Measurements from ENCODE around the gene SYT13.
"Not testable (repeated sequence)": the region's sequence is repeated elsewhere in the genome, so short reads cannot be mapped to it uniquely, and the experiment has no call there.

Gene SYT13

DNA sequence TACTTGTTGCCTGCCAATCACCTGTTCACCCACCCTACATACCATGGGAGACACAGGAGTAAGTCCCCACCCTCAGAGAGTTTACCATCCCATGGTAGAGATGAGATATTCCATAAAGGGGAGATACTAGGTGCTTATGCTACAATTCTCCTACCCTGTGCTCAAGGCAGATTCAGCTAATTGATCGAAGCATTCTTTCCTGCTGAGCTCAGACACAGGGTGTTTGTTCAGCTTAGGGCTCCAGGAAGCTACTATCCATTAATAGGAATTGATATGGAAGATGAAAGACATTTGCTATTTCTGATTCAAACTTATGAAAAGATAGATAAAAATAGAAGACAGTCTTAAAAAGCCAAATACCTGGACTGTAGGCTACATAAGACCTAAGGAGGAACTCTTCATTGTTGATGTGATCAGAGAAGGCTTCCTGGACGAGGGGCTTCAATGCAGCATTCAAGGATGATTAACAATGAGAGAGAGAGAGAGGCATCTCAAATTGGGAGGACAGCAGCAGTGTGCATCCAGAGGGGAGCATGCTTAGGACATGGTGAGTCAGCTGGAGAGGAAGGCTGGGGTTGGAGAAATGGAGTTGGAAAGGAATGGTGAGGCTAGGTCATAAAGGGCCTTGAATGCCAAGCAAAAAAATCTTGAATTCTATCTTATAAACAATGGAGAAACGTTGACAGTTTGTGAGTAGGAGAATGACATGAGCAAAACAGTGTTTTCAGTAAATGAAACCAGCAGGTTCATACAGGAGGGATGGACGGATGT, 15.0 kb downstream of the SYT13 start:
- DNase-seq: no peak

DNA sequence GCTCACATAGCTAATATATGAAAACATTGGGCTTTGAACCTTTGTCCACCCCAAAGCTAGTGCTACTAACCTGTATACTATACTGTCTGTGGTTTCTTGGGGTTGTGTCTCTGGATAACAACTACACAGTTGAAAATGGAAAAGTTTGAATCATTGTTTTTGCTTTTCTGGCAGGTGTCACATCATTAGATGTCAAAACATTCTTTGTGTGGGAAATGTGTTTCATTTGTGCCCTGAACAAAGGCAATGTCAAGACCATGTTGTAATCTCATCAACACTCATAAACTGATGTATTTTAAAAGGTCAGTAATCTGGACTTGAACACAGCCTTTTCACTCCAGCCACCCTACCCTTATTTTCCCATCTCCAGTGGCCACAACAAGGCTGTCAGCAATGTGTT, 16.5 kb downstream of the SYT13 start:
- no peak for DNase-seq

DNA sequence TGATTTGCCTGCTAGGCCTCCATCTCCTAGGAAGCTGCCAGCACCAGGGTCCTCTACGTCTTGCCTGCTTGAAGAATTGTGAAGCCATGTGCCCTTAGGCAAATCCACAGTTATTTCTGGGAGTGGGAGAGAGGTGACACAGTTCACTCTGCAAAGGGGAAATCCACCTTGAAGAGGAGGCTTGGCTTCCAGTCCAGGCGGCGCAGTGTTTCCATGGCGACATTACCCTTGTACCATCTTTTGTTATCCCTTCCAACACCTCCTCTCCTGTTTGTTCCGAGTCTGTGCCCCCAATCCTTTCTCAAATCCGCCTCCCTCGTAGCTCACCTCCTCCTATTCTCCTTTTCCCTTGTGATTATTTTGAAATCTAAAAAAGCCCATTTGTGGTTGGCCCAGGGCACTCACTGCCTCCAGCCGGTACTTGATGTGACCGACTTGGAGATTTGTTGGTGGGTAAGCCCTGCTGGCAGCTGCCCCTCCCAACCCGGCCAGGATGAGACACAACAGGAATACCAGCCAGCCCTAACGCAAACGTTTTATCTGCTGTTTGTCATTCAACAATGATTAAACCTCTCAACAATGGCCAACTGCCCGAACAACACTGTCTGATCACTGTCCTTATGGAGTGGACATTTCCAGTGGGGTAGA, 18.4 kb downstream of the SYT13 start:
- no peak for DNase-seq

DNA sequence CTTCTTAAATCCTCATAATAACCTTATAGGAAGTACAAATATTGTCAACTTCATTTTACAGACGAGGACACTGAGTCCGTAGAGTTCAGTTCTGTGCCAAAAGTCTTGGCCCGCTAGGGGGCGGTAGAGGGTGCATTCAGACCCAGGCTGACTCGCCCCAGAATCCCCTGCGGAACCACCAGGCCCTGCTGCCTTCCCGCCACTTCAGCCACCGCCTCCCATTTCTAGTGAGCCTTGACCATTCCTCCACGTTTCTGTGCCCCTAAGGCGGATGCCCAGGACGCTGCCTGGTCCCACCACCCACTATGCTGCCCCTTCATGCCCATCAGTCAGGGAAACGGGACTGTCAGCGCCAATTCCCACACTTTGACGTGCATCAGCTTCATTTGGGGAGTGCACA, 19.1 kb downstream of the SYT13 start:
- DNase-seq: no peak

DNA sequence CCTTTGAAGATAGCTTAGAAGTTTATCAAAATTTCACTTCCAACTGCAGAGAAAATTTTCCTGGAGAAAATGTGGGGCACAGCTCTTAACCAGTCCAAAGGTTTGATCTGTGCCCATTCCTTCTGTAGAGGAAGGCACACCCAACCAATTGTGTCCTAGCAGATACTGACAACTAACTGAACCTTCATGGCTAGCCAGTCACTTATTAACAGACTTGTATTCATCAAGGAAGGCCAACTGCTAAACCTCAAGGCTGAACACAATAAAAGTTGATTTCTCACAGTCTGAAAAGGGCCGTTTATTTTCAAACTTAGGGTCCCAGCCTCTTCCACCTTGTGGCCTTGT, 19.5 kb downstream of the SYT13 start:
- DNase-seq: no peak

DNA sequence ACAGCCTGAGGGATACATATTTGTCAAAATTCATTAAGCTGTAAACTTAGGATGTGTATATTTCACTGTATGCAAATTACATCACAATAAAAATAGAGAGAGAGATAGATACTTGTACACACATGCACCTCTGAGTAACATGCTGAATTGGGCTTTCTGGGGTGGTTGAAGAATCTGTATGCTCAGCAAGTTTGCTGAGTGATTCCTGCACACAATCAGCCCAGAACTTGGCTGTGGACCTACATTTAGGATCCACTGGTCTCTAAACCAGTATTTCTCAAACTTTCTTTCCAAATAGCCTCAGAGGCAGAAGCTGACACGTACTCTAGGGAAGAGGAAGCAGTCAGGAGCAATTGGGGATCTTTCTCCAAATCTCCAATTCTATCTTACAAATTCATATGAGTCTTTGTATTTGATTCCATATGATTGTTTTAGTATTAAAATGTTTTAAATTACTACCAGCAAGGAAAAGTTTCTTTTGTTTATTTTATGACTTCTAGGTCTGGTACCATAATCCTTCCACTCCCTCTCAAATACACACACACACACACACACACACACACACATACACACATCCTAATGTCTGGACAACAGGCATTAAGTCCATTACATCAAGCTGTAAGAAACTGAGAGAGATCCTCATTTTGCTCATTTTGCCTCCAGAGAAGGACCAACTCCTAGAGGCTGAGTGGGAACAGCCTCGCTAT, 20.0 kb downstream of the SYT13 start:
- no peak for DNase-seq

DNA sequence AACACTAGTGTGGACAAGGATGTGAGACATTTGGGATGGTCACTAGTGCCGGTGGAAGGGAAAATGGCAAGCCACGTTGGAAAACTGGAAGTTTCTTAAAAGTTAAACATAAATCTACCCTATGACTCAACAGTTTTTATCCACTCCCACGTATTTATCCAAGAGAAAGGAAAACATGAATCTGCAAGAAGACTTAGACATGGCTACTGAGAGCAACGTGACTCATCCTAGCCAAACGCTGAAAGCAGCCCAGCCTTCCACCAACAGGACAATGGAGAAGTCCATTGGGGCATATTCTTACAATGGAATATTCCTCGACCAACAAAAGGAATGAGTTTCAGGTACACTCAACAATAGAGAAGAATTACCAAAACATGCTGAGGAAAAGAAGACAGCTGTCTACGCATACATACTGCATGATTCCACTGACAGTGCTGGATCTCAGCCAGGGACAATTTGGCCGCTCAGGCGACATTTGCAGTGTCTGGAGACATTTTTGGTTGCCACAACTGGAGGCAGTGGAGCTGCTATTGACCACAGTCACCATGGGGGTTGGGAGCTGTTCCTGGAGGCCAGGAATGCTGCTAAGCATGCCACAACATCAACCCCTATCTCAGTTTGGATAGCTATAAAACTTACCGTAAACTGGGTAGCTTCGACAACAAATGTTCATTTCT, 21.2 kb downstream of the SYT13 start:
- DNase-seq: no peak

DNA sequence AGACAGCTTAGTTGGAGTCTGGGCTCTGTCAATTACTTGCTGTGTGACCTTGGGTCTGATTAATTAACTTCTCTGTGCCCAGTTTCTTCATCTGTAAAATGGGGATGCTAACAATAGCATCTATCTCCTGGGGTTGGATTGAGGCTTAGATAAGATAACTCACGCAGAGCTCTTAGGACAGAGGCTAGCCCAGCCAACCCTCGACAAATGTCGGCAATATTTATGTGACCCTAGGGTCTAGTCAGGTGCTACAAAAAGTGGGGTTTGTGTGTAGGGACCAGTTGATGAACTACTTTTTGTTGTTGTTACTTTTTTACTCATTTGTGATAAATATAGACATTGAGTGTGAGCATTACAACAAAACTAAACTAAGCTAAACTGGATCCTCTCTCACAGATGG, 22.4 kb downstream of the SYT13 start:
- no peak for DNase-seq

DNA sequence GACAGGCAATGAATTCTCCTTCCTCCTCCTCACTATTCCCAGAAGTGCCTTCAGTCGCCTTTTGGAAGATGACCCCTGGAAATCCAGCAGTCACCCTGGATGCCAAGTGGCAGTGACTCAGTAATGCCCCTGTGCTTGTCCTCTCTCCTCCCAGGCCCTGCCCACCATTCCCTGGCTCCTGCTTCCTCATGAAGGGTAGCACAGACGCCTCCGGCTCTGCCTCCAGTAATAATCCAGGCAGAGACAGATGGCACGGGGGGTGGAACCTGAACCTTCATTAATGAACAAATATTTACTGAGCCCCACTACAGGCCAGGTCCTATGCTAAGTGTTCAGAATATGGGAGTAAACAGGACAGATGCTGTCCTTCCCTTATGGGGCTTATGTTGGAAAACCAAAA, 23.2 kb downstream of the SYT13 start:
- no peak for DNase-seq

DNA sequence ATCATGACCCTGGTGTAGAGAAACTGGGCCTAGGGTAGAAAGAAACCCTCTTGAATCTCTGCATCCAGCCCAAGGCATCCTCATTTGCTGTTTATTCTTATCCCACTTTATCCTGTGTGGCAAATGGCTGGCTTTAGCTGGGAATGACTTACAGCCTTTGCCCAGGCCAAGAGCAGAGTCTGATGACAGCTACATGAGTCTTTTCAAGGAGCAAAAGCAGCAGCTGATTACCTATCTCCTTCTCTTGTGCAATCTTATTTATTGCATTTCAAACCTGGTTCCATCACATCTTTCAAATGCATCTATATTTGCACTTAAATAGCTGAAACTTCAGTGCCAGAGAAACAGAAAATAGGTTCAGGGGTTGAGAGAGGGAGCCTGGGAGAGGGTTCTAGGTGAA, 26.1 kb downstream of the SYT13 start:
- no peak for DNase-seq

DNA sequence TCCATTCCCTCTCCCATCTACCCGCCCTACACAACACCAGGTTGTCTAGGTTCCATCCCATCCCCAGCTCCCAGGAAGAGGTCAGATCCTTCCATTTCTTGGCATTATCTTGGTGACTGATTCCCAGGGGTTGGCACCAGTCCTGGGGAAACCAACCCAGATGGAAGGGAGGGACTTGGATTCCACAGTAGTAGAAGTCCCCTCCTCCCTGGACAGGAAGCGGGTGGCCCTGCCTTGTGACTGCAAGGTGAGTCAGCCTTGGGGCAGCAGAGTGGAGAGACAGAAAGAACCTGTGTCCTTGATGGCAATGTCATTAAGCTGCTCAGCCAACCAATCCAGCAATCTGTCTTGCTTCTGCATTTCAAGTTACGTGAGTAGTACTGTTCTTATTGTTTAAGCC, 26.5 kb downstream of the SYT13 start:
- no peak for DNase-seq

DNA sequence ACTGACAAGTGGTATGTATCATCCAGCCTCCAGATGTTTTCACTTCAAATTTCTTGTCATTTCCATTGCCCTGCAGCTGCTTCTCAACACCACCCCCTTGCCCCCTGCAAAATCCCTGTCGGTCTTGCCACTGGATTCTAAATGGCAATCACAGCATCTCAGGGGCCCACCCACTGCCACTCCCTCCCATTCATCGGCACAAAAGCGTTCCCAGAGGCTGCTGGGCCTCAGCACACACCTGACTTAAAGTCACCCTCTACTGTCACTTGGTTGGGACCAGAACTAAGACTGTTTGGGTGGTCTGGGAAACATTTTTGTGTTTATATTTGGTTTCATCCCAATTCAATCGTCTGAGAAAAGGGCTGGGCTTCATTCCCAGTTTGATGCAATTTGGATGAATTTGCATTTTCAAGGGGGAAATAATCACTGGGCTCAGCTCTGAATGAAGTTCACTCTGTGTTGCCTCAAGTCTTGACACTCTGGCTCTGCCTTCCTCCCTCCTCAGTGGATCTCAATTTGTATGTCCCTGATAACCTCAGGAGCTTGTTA, 27.1 kb downstream of the SYT13 start:
- DNase-seq: no peak

DNA sequence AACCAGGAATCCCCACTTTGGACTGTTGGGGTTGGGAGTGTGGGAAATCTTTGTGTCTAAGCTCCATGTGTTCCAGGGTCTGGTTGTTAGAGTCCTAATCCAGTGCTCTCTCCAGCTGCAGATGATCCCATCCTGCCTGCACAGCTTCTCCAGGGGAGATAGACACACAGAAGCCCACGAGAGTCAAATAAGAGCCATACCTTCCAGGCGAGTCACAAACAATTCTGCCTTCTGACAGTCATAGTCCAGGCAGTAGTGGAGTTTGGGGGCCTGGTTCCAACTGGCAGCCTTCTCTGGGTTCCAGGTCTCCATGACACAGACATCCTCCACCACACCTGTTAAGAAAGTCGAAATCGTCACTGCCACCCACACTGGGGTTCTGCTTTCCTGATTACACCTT, 32.1 kb downstream of the SYT13 start:
- no peak for DNase-seq

DNA sequence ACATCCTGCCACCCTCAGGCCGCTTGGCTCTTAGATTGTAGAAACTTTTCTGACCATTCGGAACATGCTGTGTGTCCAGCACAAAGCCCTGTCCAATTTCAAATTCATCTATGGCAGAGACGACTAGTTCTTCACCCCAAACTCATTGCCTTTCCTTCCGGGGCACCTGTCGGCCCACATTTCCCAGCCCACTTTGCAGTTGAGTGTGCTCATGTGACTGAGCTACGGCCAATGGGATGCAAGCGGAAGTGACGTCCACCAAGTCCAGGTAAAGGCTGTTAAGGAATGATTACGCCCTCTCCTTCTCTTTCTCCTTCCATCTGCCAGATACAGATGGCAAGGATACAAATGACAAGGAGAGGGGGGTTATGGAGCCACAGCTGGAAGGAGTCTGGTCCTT, 32.5 kb downstream of the SYT13 start:
- DNase-seq: no peak

DNA sequence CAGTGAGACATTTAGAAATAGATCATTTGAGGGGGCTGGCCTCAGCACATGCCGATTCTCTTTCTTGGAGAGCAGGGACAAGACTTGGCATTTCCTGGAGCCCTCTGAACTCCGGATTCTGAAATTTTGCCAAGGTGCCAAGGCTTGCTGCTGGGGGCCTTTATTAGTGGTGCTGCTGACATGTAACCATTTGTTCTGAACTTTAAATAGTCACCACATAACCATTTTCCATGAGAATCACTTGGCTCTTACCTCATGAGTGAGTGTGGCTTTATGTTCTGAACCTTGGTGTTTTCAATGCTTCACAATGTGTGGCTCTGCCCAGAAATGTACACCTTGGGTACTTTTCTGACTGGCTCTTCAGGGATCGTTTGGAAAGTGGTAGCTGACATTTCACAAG, 33.3 kb downstream of the SYT13 start:
- no peak for DNase-seq

DNA sequence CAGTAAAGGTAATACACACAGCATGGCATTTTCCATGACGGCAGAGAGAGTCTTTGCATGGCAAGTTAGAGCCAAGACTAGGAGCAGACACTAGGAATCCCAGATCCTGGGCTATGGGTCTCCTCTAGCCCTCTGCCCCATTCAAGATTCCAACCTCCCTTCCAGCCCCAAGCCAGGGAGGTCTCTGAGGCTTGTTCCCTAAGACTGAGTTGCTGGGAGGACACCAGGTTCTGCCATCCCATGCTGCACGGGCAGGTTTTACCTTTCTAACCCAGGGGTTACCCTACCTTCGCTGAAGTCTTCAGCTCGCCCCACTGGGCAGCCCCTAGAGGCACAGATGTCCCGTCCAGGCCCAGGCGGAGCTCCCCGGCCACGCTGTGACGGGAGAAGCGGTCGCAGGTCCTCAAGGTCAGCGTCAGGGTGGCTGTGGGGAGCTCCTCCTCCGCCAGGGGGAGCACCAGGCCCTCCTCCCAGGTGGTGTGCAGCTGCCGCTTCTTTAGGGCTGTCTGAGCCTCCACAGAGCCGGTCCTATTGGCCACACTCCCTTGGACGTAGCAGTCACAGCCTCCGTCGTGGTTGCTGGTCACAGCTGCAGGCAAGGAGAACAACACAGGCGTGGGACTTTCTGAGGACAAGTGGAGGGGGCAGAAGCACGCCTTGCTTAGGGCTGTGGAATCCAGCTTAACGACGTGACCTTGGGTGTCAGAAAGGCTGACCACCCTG, 33.8 kb downstream of the SYT13 start:
- peak; percentile 26 for DNase-seq

DNA sequence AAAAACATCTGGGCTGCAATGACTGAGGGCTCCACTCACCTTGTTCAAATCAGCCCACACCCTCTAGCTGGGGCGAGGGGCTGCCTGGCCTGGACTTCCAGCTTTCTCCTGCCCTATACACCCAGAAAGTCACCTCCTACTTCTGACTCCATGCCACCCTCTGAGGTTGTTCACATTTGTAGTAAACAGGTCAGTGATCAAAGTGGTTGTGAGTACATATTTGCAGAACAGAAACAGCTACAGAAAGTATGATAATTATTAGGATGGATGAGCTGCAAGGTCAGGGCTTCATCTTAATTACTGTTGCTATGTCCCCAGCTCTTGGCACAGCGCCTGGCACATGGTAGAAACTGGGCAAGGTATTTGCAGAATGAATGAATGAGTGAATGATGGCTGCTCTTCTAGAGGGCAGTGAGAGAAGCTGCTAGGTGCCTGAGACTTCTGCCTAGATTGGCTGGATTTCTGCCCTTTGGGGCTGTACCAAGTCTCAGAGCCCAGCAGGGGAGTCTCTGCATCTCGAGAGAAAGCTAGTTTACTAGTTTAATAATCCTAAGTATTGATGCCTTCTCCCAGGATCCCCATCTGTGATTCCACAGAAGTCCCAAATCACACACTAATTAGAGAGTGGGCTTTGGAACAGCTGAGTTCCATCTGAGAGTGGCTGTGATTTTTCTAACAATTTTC, 36.0 kb downstream of the SYT13 start:
- DNase-seq: no peak

DNA sequence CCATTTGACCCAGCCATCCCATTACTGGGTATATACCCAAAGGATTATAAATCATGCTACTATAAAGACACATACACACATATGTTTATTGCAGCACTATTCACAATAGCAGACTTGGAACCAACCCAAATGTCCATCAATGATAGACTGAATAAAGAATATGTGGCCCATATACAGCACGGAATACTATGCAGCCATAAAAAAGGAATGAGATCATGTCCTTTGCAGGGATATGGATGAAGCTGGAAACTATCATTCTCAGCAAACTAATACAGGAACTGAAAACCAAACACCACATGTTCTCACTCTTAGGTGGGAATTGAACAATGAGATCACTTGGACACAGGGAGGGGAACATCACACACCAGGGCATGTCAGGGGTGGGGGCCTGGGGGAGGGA, 36.8 kb downstream of the SYT13 start:
- DNase-seq: not testable (repeated sequence)

DNA sequence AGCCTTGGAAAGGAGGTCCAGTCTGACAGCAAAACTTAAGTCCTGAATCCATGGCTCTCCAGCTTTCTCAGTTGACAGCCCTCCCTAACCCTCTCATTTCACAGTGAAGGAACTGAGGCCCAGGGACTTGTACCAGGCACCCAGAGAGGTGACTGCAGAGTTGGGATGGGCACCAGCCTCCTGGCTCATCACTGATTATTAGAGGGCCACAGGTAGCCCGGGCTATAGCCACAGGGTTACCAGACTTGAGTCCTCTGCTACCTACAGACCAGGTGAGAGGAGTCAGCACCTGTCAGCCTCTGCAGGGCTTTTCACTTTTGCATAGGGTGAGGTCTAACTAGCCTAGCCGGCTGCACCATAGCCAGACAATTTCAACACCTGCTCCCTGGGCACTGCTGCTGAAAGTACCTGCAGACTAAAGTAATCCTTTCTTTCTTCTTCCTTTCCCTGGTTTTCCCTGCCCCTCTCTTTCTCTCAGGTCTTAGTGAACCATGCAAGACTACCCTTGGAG, 37.6 kb downstream of the SYT13 start:
- no peak for DNase-seq

DNA sequence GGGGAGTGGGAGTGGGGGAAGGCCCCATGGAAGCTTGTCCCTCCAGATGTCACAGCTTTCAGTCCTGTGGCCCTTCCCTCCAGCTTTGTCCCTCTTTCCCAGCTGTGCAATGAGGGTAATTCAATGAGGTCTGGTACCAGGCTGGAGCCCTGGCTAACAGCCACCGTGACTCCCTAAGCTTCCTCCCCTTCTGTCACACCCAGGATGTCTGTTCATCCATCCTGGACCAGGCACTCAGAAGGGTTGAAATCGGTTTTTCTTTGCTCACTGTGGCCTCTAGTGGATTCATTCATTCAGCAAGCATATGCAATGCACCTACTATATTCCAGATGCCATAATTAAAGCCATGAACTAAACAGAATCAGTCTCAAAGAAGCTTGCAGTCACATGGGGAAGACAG, 38.7 kb downstream of the SYT13 start:
- DNase-seq: no peak

DNA sequence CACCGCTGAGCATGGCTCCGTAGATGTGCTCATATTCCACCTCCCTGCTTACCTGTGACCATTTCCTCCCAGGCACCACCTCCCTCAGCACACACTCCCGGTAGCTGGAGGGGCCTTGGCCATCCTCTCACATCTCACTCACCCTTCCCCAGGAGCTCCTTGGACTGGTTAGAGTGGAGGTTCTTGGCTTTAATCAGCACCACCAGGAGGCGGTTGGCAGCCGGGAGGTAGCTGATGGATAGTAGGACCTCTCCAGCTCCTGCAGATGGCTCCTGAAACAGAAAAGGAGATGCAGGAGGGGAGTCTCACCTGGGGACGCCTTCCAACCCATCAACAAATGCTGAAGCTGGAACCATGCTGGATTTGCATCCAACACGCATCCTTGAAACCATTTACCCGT, 39.9 kb downstream of the SYT13 start:
- DNase-seq: no peak
